Stimulated activated CD8-positive, alpha-beta memory T cell treated with anti-CD3 and anti-CD28 coated beads, Interleukin-15, amount 100 ng/mL, for 4 hours (primary cell): ENCODE measurements around the gene SLC41A3.
"Not testable (repeated sequence)": the region's sequence is repeated elsewhere in the genome, so short reads cannot be mapped to it uniquely, and the experiment has no call there.

Experiments
- DNase-seq, 2 donors: peaks; one replicate each; pipeline ENCODE4 v3.0.0-alpha.2; 2020; ENCODE audit warnings: low read depth in 2 of 2

Gene SLC41A3

DNA sequence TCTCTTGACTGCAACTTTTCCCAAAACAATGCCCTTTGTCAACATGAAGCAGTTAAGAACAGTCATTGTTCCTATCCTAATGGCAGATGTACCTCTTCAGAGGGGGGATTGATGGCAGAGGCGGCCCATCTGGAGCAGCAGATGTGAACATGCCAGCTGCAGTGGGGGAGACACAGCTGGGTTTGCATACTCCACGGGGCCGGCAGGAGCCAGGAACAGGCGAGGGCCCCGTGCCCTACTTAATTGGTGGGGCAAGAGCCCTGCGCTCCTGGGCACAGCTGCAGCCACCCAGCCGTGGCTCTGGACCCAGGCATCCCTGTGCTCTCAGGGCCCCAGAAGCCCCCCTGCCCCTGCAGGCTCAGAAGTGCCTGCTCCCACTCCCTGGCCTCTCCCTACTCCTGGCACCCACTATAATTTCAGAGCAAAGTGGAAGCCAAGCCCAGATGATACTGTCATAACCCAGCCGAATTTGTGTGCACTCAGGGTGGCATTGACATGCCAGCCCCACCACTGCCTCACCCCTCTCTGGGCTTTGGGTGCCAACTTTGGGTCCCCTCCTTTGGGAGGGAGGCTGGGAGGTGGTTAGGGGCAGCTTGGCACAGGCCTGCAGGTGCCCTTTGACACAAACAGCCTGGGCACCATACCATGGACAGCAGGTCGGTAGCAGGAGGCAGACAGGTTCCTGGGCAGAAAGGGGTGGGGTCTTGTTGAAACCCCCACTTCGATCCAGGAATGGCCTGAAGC lies 80.3 kb downstream of the SLC41A3 start:
- DNase-seq = no peak

DNA sequence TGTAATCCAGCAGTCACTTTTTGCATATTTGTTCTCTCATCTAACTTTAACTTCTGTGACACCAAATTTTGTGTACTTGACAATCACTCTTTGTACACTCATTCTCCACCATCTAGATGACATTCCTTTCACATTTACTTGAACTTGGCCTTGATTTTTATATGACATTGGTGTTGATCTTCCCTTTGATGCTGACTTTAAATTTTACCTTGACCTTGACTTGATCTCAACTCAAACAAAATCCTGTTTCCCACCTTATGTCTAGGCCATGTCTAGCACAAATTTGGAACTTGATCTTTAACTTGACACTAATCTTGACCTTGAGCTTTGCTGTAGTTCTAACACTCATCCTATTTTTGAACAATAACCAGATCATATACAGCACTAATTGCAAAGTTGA lies 81.7 kb downstream of the SLC41A3 start:
- DNase-seq = no peak

DNA sequence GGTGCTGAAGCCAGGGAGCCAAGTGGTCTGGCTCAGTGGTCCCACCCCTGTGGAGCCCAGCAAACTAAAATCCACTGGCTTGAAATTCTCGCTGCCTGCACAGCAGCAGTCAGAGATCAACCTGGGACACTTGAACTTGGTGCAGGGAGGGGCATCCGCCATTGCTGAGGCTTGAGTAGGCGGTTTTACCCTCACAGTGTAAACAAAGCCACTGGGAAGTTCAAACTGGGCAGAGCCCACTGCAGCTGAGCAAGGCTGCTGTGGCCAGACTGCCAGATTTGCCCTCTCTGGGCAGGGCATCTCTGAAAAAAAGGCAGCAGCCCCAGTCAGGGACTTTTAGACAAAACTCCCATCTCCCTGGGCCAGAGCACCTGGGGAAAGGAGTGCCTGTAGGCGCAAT lies 87.2 kb downstream of the SLC41A3 start:
- not testable (repeated sequence) for DNase-seq

DNA sequence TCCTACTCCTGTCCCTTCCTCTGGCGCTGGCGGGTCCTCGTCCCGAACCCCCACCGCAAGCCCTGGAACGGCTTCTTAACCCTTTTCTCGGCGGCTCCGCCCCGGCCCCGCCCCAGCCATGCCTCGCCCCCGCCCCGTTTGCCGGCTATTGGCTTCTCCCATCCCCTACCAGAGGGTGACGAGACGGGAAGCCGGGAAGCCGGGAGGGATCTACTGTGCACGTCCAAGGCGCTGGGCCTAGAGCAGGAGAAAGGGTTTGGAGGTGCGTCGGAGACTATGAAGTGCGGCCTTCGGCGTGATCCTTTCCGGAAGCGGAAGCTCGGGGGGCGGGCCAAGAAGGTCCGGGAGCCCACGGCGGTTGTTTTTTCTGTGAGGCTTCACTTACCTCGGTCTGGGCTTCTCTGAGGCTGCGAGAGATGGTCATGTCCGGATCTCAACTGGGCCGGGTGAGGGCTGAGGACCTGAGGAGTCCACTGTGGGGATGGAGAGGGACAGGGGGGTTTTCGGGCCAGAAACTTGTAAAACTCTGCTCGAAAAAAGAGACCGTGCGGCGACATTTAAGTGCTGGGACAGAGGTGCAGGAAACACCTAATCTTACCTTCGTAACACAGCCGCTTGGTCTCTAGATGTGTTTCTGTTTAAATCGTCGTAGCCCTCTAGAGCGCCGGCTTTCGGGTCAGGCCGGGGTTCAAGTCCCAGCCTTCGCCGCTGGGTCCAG lies 93.5 kb downstream of the SLC41A3 start:
- DNase-seq = peak; percentile 26 to 36

DNA sequence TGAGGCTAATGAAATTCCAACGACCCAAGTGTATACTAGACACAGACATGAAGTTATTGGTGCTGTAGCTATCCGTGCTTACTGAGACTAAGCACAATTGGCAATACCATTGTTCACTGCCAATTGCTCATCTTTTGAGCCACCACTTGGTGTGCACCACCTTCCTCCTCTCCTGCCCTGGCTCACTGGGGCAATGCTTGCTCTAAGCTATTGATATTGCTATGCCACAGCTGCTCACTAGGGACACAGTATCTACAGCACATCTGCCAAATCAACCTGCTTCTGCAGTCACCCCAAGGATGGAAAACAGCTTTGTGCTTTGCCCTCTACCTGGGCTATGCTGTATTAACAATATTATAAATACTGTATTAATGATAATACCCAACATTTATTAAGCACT lies 99.0 kb downstream of the SLC41A3 start:
- not testable (repeated sequence) for DNase-seq

DNA sequence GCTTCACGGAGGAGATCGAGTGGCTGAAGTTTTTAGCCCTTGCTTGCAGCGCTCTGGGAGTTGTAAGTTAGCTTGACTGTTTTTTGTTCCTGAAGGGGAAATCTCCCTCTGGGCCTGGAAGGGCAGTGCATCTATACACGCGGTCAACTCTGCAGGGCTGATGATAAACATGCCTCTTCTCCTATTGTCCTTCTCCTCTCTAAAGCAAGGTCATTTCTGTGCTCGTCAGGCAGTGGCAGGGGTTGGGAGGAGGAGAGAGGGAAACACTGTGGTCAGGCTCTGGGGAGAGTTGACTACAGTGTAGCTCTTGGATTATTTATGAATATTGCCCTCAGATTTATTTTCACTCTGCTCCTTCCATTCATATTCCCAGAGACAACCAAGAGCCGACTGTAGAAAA lies 106.8 kb downstream of the SLC41A3 start:
- not testable (repeated sequence) for DNase-seq

DNA sequence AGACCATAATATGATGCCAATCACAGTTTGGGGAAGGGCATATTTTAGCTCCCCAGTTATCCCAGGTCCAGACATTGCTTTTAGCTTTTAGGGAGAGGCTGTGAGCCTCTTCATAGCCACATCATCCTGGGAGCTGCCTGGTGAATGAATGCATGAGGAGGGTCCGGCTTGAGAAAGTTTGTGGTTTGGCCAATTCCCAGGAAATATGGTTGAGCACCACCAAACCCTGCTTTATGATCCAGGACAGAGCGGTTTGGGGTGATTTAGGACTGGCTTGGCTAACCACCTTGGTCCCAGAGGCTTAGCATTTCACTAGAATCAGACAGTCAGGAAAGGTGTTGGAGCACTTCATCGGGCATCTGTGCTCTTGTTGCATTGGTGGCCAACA lies 107.9 kb downstream of the SLC41A3 start:
- DNase-seq = not testable (repeated sequence)

DNA sequence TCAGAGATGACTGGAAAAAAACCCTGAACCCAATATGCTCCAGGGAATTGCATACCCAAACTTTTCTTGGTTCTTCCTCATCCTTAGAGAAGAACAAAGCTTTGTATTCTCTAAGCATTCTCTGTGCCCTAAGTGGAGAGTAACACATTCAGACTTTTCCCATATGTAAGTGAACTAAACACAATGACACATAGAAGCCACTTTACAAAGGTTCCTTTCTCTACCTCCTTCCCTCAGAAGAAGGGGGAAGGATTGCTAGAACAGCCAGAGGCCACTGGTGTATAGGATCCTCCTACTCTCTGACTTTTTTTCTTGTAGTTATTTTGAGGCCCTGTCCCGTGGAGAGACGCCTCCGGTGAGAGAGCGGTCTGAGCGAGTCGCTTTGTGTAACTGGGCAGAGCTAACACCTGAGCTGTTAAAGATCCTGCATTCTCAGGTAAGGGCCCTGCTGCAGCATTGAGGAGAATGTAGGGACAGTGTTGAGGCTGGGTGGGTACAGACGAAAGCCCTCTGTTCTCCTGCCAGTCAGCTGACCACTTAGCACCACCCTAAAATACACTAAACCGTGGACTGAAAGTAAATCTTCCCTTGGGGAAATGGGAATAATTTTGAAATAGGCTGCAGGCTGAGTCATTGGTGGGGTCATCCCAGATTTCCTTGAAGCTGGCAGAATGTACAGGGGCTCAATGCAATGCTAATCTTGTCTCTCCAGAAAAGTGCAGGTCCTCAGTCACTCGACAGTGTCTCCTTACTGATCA lies 108.5 kb downstream of the SLC41A3 start:
- DNase-seq = not testable (repeated sequence)

DNA sequence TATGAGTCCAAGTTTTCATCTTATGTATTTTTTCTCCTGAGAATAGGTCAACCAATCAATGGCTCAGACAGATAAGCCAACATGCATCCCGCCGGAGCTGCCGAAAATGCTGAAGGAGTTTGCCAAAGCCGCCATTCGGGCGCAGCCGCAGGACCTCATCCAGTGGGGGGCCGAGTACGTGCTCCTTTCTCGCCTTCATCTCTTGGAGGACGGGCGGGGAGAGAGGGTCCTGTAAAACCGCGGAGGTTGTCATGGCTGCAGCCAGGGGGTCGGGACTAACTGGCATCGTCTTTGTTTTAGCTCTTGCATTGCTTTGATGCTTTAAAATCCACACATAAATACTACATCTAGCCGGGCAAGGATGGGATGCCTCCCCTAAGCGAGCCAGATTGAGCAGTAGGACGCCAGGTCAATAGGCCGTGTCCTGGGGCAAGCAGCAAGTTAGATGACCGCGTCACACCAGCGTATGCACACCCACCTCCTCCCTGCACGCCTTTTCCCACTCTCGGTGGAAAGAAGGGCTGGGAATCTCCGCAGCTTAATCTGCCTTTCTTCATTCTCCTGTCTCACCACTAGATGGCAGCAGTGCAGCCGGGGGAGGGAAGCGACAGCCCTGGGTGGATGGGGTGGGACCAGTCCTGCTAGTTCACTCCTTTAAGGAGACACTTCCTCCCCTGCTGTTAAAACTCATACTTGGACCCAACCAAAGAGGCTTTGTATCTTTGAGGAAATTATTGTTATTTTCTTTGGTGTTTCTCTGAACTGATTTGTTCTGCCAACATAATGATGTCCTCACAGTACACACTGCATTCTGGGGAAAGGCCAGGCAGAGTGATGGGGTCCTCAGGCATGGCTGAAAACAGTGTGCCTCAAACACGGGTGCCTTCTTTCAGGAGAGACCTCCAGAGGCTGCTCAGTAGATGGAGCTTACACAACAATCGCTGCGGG lies 111.7 kb downstream of the SLC41A3 start:
- DNase-seq = not testable (repeated sequence)

DNA sequence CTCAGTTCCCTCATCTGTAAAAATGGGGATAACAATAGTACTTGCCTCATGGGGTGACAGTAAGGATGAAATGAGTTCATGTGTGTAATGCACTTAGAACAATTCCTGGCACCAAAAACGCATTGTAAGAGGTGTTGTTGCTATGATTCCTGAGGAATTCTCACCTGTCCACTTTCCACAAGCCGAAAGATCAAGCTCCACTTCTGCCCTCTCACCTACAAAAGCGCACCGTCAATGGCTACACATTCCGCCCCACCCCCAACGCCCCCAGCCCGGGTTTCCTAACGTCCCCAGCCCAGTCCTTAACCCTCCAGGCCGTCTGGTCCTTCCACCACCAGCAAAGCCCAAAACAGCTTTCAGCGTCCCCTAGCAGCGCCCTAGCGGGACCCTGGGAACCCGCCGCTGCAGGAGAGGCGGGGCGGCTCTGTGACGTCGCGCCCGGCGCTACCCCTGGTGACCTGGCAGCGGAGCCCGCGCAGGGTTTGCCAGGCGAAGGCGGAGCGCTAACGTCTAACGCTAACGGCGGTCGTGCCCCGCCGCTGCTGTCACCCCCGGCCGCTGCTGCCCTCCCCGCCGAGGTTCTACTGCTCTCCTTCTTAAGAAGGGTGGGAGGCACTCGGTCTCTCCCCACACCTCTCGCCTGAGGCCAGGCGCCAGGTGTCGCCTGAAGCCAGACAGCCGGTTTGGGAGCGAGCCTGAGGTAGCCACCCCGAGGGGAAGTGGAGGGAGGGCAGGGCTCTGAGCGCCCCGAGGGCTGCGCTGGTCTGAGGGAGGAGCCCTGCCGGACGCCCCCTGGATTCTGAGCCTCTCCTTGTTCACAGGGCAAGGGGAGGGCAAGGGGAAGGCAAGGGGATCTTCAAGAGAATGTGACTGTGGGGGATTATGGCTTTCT lies 115.0 kb downstream of the SLC41A3 start, which contains the start of gene ROPN1B:
Gene ROPN1B (plus strand): TSS at position 478 of the 892 bp plus-strand sequence. CDS start 2,877 bp downstream, outside the sequence.
- not testable (repeated sequence) for DNase-seq

DNA sequence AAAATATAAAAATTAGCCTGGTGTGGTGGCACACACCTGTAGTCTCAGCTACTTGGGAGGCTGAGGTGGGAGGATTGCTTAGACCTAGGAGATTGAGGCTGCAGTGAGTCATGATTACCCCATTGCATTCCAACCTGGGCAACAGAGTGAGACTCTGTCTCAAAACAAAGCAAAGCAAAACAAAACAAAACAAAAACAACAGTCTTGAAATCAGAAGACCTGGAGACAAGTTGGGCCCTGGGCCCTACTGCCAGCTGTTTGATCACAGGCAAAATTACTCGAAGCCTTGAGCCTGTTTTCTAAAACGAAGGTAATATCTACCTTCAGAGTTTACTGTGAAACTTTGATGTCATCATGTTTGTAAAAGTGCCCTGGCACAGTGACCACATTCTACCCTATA lies 115.8 kb downstream of the SLC41A3 start:
- DNase-seq = not testable (repeated sequence)

DNA sequence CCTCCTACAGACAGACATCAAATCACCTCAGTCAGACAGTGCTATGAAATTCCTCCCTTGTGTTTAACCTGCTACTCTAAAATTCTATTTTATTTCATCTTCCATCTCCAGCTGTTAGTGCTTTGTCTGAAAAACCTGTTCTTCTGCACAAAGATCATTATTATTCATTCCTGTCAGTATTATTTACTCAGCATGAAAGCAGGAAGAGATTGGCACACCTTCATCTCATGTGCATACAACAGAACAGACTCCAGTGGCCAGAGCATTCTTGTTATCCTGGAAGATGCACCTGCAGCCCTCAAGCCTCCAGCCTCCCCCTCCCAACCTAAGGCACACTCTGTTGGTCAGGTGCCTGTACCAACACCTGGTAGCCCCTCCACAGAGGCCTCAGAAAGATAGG lies 116.8 kb downstream of the SLC41A3 start:
- no peak for DNase-seq

DNA sequence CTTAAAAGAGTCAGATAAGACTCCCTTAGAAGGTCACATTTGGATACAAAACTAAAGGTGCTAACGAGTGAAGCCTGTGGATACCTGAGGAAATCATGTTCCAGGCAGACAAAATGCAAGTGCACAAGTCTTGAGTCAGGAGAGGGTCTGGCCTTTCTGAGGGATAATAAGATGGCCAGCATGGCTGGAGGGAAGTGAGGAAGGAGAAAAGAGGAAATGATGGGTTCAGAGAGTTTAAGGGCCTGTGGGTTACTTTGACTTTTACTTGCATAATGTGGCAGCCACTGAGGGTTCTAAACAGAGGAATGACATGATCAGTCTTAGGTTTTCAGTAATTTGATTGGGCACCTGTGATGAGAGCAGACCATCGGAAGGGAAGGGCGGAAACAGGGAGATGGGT lies 118.4 kb downstream of the SLC41A3 start:
- no peak for DNase-seq

DNA sequence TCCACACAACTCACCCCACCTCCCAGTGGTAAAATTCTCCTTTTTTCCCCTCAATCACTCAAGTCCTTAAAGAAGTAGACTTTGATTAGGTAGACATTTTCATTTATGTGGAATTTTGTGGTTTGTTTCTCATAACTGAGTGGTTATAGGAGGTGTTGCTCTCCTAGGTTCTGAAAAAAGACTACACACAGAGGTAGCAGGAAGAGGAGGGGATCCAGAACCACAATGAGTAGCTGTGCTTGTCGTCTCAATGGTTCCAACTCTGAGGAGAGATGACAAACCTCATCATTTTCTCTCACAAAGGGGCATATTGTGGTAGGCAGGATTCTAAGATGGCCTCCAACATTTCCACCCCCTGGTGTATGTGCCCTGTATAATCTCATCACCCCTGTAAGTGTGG lies 120.1 kb downstream of the SLC41A3 start:
- not testable (repeated sequence) for DNase-seq

DNA sequence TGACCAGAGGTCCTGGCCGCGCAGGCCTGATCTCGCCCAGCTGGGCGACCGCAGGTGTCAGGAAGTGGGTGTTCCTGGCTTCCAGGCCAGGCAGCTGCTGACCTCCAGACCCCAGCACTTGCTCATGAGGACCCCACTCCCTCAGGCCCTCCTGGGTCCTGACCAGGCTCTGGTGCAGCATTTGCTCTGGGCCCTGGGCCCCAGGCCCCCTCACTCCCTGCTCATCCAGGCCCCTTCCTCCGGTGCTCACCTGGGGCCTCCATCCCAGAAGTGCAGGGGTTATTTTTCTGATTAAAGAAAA lies 122.7 kb downstream of the SLC41A3 start:
- DNase-seq = no peak

DNA sequence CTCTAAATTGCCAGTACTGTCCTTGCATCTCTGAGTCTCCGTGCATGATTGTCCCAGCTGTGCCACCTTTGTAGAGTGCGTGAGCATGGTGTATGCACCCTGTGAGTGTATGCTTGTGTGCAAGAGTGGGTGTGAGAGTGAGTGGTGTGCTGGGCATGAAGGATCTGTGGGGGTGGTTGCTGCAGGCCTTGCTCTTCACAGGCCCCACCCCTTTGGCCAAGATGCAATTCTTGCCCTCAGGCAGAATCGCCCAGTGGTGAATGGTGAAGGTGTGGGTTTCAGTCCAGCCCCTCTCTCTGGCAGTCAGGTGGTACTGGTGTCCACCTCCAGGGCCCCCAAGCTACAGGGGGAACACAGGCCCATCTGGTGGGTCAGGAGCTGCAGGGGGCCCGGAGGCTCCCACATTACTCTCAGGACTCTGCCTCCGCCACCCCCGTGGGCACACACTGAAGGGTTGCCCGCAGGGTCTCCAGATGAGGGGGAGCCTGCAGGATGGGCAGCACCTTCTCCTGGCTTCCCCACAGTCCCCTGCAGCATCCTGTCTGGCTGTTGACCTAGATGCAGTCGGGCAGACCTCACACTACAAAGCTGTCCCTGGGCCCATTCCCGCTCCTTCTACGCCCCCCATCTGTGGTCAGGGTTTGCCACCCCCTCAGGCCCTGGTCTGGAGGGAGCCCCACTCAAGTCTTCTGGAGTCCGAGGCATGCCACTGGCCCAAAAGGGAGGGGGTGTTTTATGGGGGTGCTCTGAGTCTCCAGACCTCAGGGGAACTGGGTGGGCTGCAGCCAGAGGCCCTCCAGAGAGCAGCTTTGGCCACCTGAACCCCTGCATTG lies 123.3 kb downstream of the SLC41A3 start:
- DNase-seq = no peak

DNA sequence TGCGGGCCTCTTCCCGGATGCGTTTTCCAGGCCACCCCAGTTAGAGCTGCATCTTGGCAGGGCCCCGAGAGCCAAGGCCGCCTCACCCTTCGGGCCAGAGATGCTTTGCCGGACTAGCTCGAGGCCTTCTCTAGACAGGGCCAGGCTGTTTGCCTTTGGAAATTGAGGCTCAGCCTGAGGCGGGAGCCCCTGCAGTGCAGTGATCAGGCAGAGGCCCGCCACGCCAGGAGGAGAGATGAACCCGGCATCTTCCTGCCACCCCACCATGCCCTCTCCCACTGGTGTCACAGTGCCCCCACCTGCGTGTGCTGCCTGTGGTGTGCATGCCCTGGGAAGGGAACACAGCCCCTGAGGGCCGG lies 123.9 kb downstream of the SLC41A3 start:
- no peak for DNase-seq

DNA sequence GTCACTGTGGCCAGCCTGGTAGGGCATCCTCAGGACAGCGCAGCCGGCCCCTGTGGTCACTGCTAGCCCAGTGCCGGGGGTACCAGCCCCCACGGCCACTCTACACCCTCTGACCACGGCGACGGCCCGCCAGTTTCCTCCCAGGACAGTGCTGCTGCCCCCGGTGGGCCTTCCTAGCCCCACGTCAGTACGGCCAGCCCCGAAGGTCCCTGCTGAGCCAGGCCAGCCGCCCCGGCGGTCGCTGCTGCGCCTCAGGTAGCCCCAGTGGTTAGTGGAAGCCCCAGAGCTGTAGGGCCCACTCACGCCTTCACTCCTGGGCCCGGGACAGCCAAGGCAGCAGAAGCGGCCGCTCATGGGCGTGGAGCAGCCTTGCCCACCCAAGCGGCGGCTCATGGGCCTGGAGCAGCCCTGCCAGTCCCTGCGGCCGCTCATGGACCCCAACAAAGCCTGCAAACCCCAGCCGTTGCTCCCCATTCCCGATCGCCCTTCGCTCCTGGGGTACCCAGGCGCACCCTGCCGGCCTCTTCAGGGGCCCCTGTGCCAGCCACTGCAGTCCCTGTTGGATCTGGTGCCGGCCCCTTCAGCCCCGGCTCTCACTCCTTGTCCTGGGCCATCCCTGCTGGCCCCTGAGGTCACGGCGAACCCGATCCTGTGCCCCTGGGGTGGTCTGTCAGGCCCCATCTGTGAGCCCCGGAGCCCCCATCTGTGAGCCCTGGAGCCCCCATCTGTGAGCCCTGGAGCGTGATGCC lies 124.4 kb downstream of the SLC41A3 start:
- no peak for DNase-seq
